Chondrocyte (in vitro differentiated cells): ENCODE measurements around the gene GDPD2. TPM values are rescaled to one million over a fixed set of nuclear protein-coding genes. Genes with fewer than 3 reads are reported as not detected.
A peak's percentile ranks its signal among the peaks of the same experiment; 100 is the strongest.

Source experiments
- DNase-seq: peaks from one replicate; pipeline ENCODE4 v3.0.0; 2021; ENCODE audit warnings: mixed read lengths, low spot score
- H3K27ac Mint-ChIP-seq: one replicate; pipeline ENCODE4 v1.8.0; 2021; ENCODE audit warnings: mild to moderate bottlenecking, moderate library complexity, mixed read lengths; ENCODE audit not compliant: unreplicated experiment
- H3K27me3 Mint-ChIP-seq: 2 replicates; pipeline ENCODE4 v1.8.0; 2021; ENCODE audit warnings: low read depth, mixed read lengths
- H3K36me3 Mint-ChIP-seq: 2 replicates; pipeline ENCODE4 v1.8.0; 2021; ENCODE audit warnings: low read depth, mixed read lengths
- H3K4me1 Mint-ChIP-seq: 2 replicates; pipeline ENCODE4 v1.8.0; 2021; ENCODE audit warnings: low read depth, mild to moderate bottlenecking, mixed read lengths
- H3K4me3 Mint-ChIP-seq: one replicate; pipeline ENCODE4 v1.8.0; 2021; ENCODE audit warnings: mild to moderate bottlenecking, moderate library complexity, mixed read lengths; ENCODE audit not compliant: unreplicated experiment
- H3K9me3 Mint-ChIP-seq: 2 replicates; pipeline ENCODE4 v1.8.0; 2021; ENCODE audit warnings: low read depth, mixed read lengths
- CTCF ChIP-seq: fragments of 200-600 bp; sonication (generic); IDR thresholded peaks from 2 replicates; pipeline ENCODE4 v1.5.0; 2021; ENCODE audit warnings: antibody characterized with exemption, mild to moderate bottlenecking, moderate library complexity
- total RNA-seq: library from RNA; stranded (reverse); gene quantifications from 3 replicates; pipeline ENCODE4 v1.2.1, GENCODE V29; 2021

Gene GDPD2
- total RNA-seq, 1 donor from 2014 or later = not detected

- peak; percentile 84 for TF ChIP-seq CTCF
- Mint-ChIP-seq H3K27ac (peak overlapping the region; percentile 39), H3K36me3 (no peaks in the 10 kb centered on the region), H3K27me3 (no peaks in the 10 kb centered on the region), H3K4me3 (peak overlapping the region; percentile 62), H3K9me3 (no peaks in the 10 kb centered on the region), H3K4me1 (peaks cover 27% of the 10 kb centered on the region)
- DNase-seq = no peak
Observed at GRCh38 chrX:70454441-70455365, 31.6 kb downstream of the GDPD2 start.

DNA sequence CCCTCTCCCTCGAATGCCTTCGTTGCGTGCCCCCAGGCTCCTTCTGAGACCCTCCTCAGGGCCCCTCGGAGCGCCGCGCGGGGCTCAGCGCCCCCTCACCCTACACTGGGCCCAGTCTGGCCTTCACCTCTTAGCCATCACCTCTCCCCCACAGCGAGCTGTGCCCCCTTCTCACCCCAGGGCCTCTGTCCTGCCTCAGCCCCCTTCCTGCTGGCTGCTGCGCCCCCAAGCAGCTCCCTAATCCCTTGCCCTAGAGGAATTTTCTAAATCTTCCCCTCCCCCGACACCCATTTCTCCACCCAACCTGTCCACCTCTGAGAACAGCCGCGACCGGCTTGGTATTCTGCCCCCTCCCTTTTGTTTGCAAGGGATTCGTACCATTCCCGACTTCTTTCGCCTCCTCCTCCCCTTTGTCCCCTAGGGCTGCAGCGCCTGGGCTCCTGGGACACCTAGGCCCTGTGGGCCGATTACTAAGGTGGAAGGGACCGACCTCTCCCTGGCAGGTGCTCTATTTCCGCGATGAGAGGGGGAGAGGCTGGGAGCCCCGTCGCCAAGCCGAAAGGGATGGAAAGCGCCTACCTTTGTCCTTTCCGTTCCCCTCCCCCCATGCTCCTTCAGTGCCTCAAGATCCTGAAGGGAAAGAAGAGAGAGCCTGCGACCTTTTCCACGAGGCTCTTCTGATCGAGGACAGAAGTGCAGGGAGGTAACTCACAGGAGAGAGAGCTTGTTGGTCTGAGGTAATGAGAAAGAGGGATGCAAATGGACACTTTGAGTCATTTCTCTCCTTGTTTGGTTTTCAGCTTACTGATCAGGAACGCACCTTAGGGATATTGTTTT lies 32.5 kb downstream of the GDPD2 start:
- Mint-ChIP-seq H3K36me3 (no peaks in the 10 kb centered on the region), H3K27me3 (no peaks in the 10 kb centered on the region), H3K4me3 (peak overlapping the region; percentile 51), H3K4me1 (peaks cover 27% of the 10 kb centered on the region), H3K27ac (peak overlapping the region; percentile 13), H3K9me3 (no peaks in the 10 kb centered on the region)
- no peak for DNase-seq
- no peak for TF ChIP-seq CTCF

GRCh38 chrX:70456256-70456655 lies 33.1 kb downstream of the GDPD2 start:
- peaks cover 27% of the 10 kb centered on the region for H3K4me1 Mint-ChIP-seq
- peaks cover 4% of the 10 kb centered on the region for H3K9me3 Mint-ChIP-seq
- TF ChIP-seq CTCF = no peak
- no peak for DNase-seq
- no peak overlapping the region for H3K4me3 Mint-ChIP-seq
- no peaks in the 10 kb centered on the region for H3K36me3 Mint-ChIP-seq
- H3K27ac Mint-ChIP-seq = no peak overlapping the region
- H3K27me3 Mint-ChIP-seq = no peaks in the 10 kb centered on the region

DNA sequence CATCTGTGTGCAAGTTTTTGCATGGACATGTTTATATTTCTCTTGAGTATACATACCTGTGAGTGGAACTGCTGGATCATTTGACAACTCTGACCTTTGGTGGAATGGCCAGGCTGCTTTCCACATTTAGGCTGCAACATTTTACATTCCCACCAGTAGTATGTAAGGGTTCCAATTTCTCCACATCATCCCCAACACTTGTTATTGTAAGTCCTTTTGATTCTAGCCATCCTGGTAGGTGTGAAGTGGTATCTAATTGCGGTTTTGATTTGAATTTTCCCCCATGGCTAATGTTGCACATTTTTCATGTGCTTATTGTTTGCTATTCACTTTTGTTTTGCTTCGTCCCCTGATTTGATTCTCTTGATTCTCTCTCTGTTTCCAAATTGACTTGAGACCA lies 37.9 kb downstream of the GDPD2 start:
- Mint-ChIP-seq H3K4me1 (no peaks in the 10 kb centered on the region), H3K36me3 (no peaks in the 10 kb centered on the region), H3K27me3 (no peaks in the 10 kb centered on the region), H3K9me3 (peaks cover 5% of the 10 kb centered on the region), H3K4me3 (no peak overlapping the region), H3K27ac (no peak overlapping the region)
- TF ChIP-seq CTCF = no peak
- no peak for DNase-seq

GRCh38 chrX:70464051-70464450 lies 40.9 kb downstream of the GDPD2 start:
- no peak for TF ChIP-seq CTCF
- no peak overlapping the region for H3K4me3 Mint-ChIP-seq
- H3K36me3 Mint-ChIP-seq = no peaks in the 10 kb centered on the region
- H3K4me1 Mint-ChIP-seq = no peaks in the 10 kb centered on the region
- H3K27ac Mint-ChIP-seq = no peak overlapping the region
- DNase-seq = no peak
- H3K9me3 Mint-ChIP-seq = peaks cover 5% of the 10 kb centered on the region
- H3K27me3 Mint-ChIP-seq = no peaks in the 10 kb centered on the region
